DND-41 (cell line): Measurements from ENCODE around the gene TRIM3.
A peak's percentile ranks its signal among the peaks of the same experiment; 100 is the strongest.

ENCODE experiments used
- ATAC-seq: fragments of 200-7000 bp; cut with Tn5 transposase; 3 replicates; pipeline ENCODE4 v1.9.1; 2021; ENCODE audit warnings: low read depth; ENCODE audit not compliant: insufficient read depth
- DNase-seq: peaks from one replicate; pipeline ENCODE4 v3.0.0-alpha.2; 2020
- H2AFZ ChIP-seq: 2 replicates; pipeline ENCODE4 v1.6.0; 2012; ENCODE audit warnings: low read depth, low read length
- H3K27ac ChIP-seq: 2 replicates; pipeline ENCODE4 v1.5.1; 2012; ENCODE audit warnings: low read length, inconsistent platforms
- H3K27me3 ChIP-seq: fragments of 200-600 bp; sonication (generic); 2 replicates; pipeline ENCODE4 v1.6.0; 2012; ENCODE audit warnings: low read length, mild to moderate bottlenecking, inconsistent platforms; ENCODE audit not compliant: insufficient read depth, poor library complexity
- H3K36me3 ChIP-seq: 2 replicates; pipeline ENCODE4 v1.5.1; 2012; ENCODE audit warnings: low read length, inconsistent platforms; ENCODE audit not compliant: insufficient read depth
- H3K4me1 ChIP-seq: 2 replicates; pipeline ENCODE4 v1.5.1; 2012; ENCODE audit warnings: mild to moderate bottlenecking, low read length; ENCODE audit not compliant: insufficient read depth
- H3K4me2 ChIP-seq: 2 replicates; pipeline ENCODE4 v1.6.0; 2012; ENCODE audit warnings: mild to moderate bottlenecking, moderate library complexity, low read length, inconsistent platforms; ENCODE audit not compliant: insufficient read depth
- H3K4me3 ChIP-seq, 2 experiments: fragments of 200-600 bp in 1 of 2; shearing (Covaris generic) in 1 of 2; 2 replicates each; pipeline ENCODE4 v1.5.1; 2012 to 2016; ENCODE audit warnings: inconsistent platforms in 2 of 2, low read length in 2 of 2, mild to moderate bottlenecking in 2 of 2, low read depth in 1 of 2, moderate library complexity in 1 of 2
- H3K79me2 ChIP-seq: 2 replicates; pipeline ENCODE4 v1.6.0; 2012; ENCODE audit warnings: low read length, inconsistent platforms; ENCODE audit not compliant: insufficient read depth
- H3K9ac ChIP-seq: 2 replicates; pipeline ENCODE4 v1.6.0; 2012; ENCODE audit warnings: low read depth, mild to moderate bottlenecking, inconsistent platforms, low read length, moderate library complexity
- H3K9me3 ChIP-seq: 2 replicates; pipeline ENCODE4 v1.5.1; 2012; ENCODE audit warnings: low read length, moderate library complexity, mild to moderate bottlenecking, inconsistent platforms; ENCODE audit not compliant: insufficient read depth, severe bottlenecking
- H4K20me1 ChIP-seq: 2 replicates; pipeline ENCODE4 v1.6.0; 2012; ENCODE audit warnings: low read length; ENCODE audit not compliant: insufficient read depth
- CTCF ChIP-seq: IDR thresholded peaks from 2 replicates; pipeline ENCODE4 v1.5.1; 2012; ENCODE audit warnings: borderline replicate concordance, low read length, moderate library complexity, mild to moderate bottlenecking; ENCODE audit not compliant: poor library complexity, severe bottlenecking; ENCODE audit errors: extremely low read depth
- EZH2 ChIP-seq: IDR thresholded peaks from 3 replicates; pipeline ENCODE4 v1.6.1; 2012; ENCODE audit warnings: borderline replicate concordance, low read depth, mild to moderate bottlenecking, moderate library complexity, low read length, inconsistent platforms; ENCODE audit not compliant: severe bottlenecking

Gene TRIM3

GRCh38 chr11:6418557-6419008, 55.2 kb downstream of the TRIM3 start:
- no peaks in the 10 kb centered on the region for H3K36me3 ChIP-seq
- peak overlapping the region; percentile 72 for H3K4me2 ChIP-seq
- no peak overlapping the region; the same call in 1 of the 2 replicates for H2AFZ ChIP-seq
- DNase-seq (no peak), ATAC-seq (no peak; the same call in 2 of the 3 replicates)
- H3K27ac ChIP-seq = no peak overlapping the region
- H3K9ac ChIP-seq = peak overlapping the region; percentile 60; the same call in 1 of the 2 replicates
- H3K27me3 ChIP-seq = peaks cover 29% of the 10 kb centered on the region
- peak overlapping the region in 1 of 2 experiments; percentile 59; a peak in 2 of 4 replicates for H3K4me3 ChIP-seq
- peaks cover 6% of the 10 kb centered on the region; the same call in 1 of the 2 replicates for H3K4me1 ChIP-seq
- no peak for TF ChIP-seq CTCF
- no peak for TF ChIP-seq EZH2
- H3K9me3 ChIP-seq = no peaks in the 10 kb centered on the region
- no peaks in the 10 kb centered on the region for H3K79me2 ChIP-seq
- no peaks in the 10 kb centered on the region; the same call in 1 of the 2 replicates for H4K20me1 ChIP-seq

GRCh38 chr11:6417907-6418556, 55.7 kb downstream of the TRIM3 start:
- Histone ChIP-seq H3K27ac (no peak overlapping the region), H3K4me2 (no peak overlapping the region), H3K4me3 (no peak overlapping the region), H3K79me2 (no peaks in the 10 kb centered on the region), H4K20me1 (no peaks in the 10 kb centered on the region; the same call in 1 of the 2 replicates), H3K9me3 (no peaks in the 10 kb centered on the region), H3K27me3 (peaks cover 26% of the 10 kb centered on the region), H3K36me3 (no peaks in the 10 kb centered on the region), H2AFZ (no peak overlapping the region), H3K9ac (no peak overlapping the region), H3K4me1 (peaks cover 6% of the 10 kb centered on the region; the same call in 1 of the 2 replicates)
- DNase-seq (no peak), ATAC-seq (no peak)
- TF ChIP-seq CTCF (no peak), EZH2 (no peak)

DNA sequence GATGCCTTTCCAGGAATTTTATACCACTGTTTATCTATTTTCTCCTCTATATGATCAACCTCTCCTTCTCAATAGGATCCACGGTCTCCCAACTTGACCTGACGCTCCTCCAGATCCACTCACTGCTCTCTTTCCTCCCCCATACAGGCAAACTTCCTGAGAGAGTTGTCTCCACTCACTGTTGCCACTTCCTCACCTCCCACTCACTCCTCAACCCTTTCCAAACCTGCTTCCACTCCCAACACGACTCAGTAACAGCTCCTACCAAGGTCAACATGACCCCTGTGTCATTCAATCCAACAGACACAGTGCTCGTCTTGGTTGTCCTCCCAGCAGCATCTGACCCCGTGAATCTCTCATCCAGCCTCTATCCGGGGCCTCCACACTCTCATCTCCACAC, 57.9 kb downstream of the TRIM3 start:
- DNase-seq = no peak
- Histone ChIP-seq H2AFZ (no peak overlapping the region), H3K79me2 (no peaks in the 10 kb centered on the region), H3K27ac (no peak overlapping the region), H3K4me1 (peaks cover 6% of the 10 kb centered on the region; the same call in 1 of the 2 replicates), H3K36me3 (no peaks in the 10 kb centered on the region), H3K27me3 (peaks cover 21% of the 10 kb centered on the region), H3K9ac (no peak overlapping the region), H3K4me2 (no peak overlapping the region), H4K20me1 (no peaks in the 10 kb centered on the region; the same call in 1 of the 2 replicates), H3K9me3 (no peaks in the 10 kb centered on the region), H3K4me3 (no peak overlapping the region)
- TF ChIP-seq EZH2 = no peak
- TF ChIP-seq CTCF = no peak
- ATAC-seq = no peak
